Calu3 (cell line): Measurements from ENCODE around the gene UBALD1. TPM values are rescaled to one million over a fixed set of nuclear protein-coding genes. Genes with fewer than 3 reads are reported as not detected.

Experiments used
- BruUV-seq: library from RNA; stranded (reverse); fragments of 400-500 nt; replicated peaks from 2 replicates; lab custom pipeline; 2021; lab: Mats Ljungman, UMichigan
- CTCF ChIA-PET: fragments of 300-600 bp; sonication (Branson Sonifier 250); formaldehyde crosslinking; loops from one replicate; lab custom pipeline; 2022; ENCODE audit warnings: antibody characterized with exemption; lab: Charles Lee
- DNase-seq: peaks from one replicate; pipeline ENCODE4 v3.0.0; 2022
- H3K27ac Mint-ChIP-seq: one replicate; pipeline ENCODE4 v1.8.0; 2022; ENCODE audit warnings: mixed read lengths; ENCODE audit not compliant: unreplicated experiment
- H3K27me3 Mint-ChIP-seq: one replicate; pipeline ENCODE4 v1.8.0; 2022; ENCODE audit warnings: mixed read lengths; ENCODE audit not compliant: unreplicated experiment
- H3K36me3 Mint-ChIP-seq: one replicate; pipeline ENCODE4 v1.8.0; 2022; ENCODE audit warnings: mild to moderate bottlenecking, moderate library complexity, mixed read lengths; ENCODE audit not compliant: insufficient read depth, unreplicated experiment
- H3K4me1 Mint-ChIP-seq: one replicate; pipeline ENCODE4 v1.8.0; 2022; ENCODE audit warnings: mild to moderate bottlenecking, low read depth, mixed read lengths; ENCODE audit not compliant: unreplicated experiment
- H3K4me3 Mint-ChIP-seq: one replicate; pipeline ENCODE4 v1.8.0; 2022; ENCODE audit warnings: mild to moderate bottlenecking, low read depth, moderate library complexity, mixed read lengths; ENCODE audit not compliant: unreplicated experiment
- H3K9me3 Mint-ChIP-seq: one replicate; pipeline ENCODE4 v1.8.0; 2022; ENCODE audit warnings: low read depth, mixed read lengths; ENCODE audit not compliant: unreplicated experiment
- CTCF ChIP-seq: fragments of 200-600 bp; IDR thresholded peaks from one replicate; pipeline ENCODE4 v1.8.0; 2022; ENCODE audit warnings: antibody characterized with exemption; ENCODE audit not compliant: unreplicated experiment
- intact Hi-C: fragments of 100-400 bp; cut with micrococcal nuclease; formaldehyde crosslinking; loops from one replicate; pipeline ENCODE4 v1.10.0; 2022; ENCODE audit not compliant: unreplicated experiment
- total RNA-seq: library from RNA; stranded (reverse); gene quantifications from 2 replicates; pipeline ENCODE4 v1.2.3, GENCODE V29; 2022

Gene UBALD1
- total RNA-seq, 1 experiment from 2014 or later: 54.4 TPM

- BruUV-seq: no TSS peak
- Mint-ChIP-seq H3K9me3 (no peaks in the 10 kb centered on the region), H3K4me3 (no peak overlapping the region), H3K4me1 (no peaks in the 10 kb centered on the region), H3K27me3 (no peaks in the 10 kb centered on the region), H3K27ac (no peak overlapping the region), H3K36me3 (peaks cover 35% of the 10 kb centered on the region)
- TF ChIP-seq CTCF: no peak
- intact Hi-C loops: no loop called here
- CTCF ChIA-PET: no interaction called here
- DNase-seq: no peak
Observed at GRCh38 chr16:4634768-4635167, 20.1 kb upstream of the UBALD1 start.

- H3K27me3 Mint-ChIP-seq: no peaks in the 10 kb centered on the region
- intact Hi-C loops: no loop called here
- no peak overlapping the region for H3K27ac Mint-ChIP-seq
- no peak for TF ChIP-seq CTCF
- no TSS peak for BruUV-seq
- DNase-seq: no peak
- no peaks in the 10 kb centered on the region for H3K9me3 Mint-ChIP-seq
- peaks cover 33% of the 10 kb centered on the region for H3K36me3 Mint-ChIP-seq
- H3K4me3 Mint-ChIP-seq: no peak overlapping the region
- no peaks in the 10 kb centered on the region for H3K4me1 Mint-ChIP-seq
- CTCF ChIA-PET: no interaction called here
Observed at GRCh38 chr16:4633910-4634635, 19.4 kb upstream of the UBALD1 start.

- no peak overlapping the region for H3K4me3 Mint-ChIP-seq
- BruUV-seq: no TSS peak
- H3K4me1 Mint-ChIP-seq: peaks cover 8% of the 10 kb centered on the region
- no peak overlapping the region for H3K27ac Mint-ChIP-seq
- no peaks in the 10 kb centered on the region for H3K27me3 Mint-ChIP-seq
- peaks cover 25% of the 10 kb centered on the region for H3K36me3 Mint-ChIP-seq
- CTCF ChIA-PET: interaction anchor here (0.7 kb wide), 1 partner anchor 56 kb away, joined by 4 read pairs; no protein-coding TSS in a partner anchor
- H3K9me3 Mint-ChIP-seq: no peaks in the 10 kb centered on the region
- intact Hi-C loops: no loop called here
- TF ChIP-seq CTCF: no peak
- no peak for DNase-seq
Observed at GRCh38 chr16:4631444-4631843, 16.8 kb upstream of the UBALD1 start.

- Mint-ChIP-seq H3K36me3 (peaks cover 29% of the 10 kb centered on the region), H3K9me3 (no peaks in the 10 kb centered on the region), H3K27ac (no peak overlapping the region), H3K27me3 (no peaks in the 10 kb centered on the region), H3K4me1 (peaks cover 17% of the 10 kb centered on the region), H3K4me3 (no peak overlapping the region)
- TF ChIP-seq CTCF: no peak
- intact Hi-C loops: no loop called here
- no TSS peak for BruUV-seq
- DNase-seq: no peak
- CTCF ChIA-PET: no interaction called here
Observed at GRCh38 chr16:4628283-4628682, 13.6 kb upstream of the UBALD1 start.
